ENCODE data around the gene CLRN3. TPM values are rescaled to one million over a fixed set of nuclear protein-coding genes. Genes with fewer than 3 reads are reported as not detected.

The CLRN3 gene
- total and polyA plus RNA-seq, 2 experiments from 2014 or later, result 21.5 to 52.8 TPM

DNA sequence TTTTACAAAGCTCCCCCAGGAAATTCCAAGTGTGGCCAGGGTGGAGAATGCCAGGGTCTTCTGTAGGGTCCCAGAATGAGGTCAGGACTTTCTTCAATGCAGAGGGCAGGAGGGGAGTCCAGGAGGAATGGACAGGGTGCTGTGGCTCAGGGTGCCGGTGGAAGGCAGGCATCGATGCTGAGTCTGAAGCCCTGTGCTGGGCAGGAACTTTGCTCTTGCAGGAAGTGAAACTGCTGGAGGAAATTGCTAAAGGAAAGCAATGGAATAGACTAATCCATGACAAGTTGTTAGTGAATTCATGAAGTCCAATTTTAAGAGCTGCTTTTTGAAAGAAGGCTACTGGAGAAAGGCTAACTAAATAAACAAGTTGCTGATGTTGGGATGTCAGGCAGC, 29.0 kb upstream of the CLRN3 start:
- no peaks in the 10 kb centered on the region for H3K27me3 ChIP-seq
- H2AFZ ChIP-seq, result no peak overlapping the region
- TF ChIP-seq, protein P1, sequence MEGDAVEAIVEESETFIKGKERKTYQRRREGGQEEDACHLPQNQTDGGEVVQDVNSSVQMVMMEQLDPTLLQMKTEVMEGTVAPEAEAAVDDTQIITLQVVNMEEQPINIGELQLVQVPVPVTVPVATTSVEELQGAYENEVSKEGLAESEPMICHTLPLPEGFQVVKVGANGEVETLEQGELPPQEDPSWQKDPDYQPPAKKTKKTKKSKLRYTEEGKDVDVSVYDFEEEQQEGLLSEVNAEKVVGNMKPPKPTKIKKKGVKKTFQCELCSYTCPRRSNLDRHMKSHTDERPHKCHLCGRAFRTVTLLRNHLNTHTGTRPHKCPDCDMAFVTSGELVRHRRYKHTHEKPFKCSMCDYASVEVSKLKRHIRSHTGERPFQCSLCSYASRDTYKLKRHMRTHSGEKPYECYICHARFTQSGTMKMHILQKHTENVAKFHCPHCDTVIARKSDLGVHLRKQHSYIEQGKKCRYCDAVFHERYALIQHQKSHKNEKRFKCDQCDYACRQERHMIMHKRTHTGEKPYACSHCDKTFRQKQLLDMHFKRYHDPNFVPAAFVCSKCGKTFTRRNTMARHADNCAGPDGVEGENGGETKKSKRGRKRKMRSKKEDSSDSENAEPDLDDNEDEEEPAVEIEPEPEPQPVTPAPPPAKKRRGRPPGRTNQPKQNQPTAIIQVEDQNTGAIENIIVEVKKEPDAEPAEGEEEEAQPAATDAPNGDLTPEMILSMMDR (IDR thresholded peaks at IDR 0.05; ENCODE audit: poor library complexity), result no peak
- TF ChIP-seq EZH2phosphoT487 (IDR thresholded peaks at IDR 0.05; ENCODE audit: low read depth, severe bottlenecking, unreplicated experiment) (no peak), EZH2 (IDR thresholded peaks at IDR 0.05; ENCODE audit: borderline replicate concordance) (no peak)
- H3K9me3 ChIP-seq (ENCODE audit: low read depth), result no peaks in the 10 kb centered on the region
- H3K4me2 ChIP-seq, result no peak overlapping the region
- no peaks in the 10 kb centered on the region for H4K20me1 ChIP-seq (ENCODE audit: insufficient read depth, poor library complexity, severe bottlenecking)
- H3K4me1 ChIP-seq (ENCODE audit: insufficient read depth), result peaks cover 9% of the 10 kb centered on the region
- peak overlapping the region; percentile 84 for H3K27ac ChIP-seq
- no peaks in the 10 kb centered on the region for H3K79me2 ChIP-seq
- H3K4me3 ChIP-seq, result no peak overlapping the region
- no peaks in the 10 kb centered on the region for H3K36me3 ChIP-seq (replicated peaks; ENCODE audit: insufficient read depth, low read depth)
- 96% methylated on average over 2 of the region's 2 CpGs for WGBS (ENCODE audit: low lambda C conversion rate, missing lambda C conversion rate)
- no peaks in the 10 kb centered on the region for H3K9me2 ChIP-seq (replicated peaks; ENCODE audit: insufficient read depth)
- DNase-seq (ENCODE audit: low spot score), result no peak

DNA sequence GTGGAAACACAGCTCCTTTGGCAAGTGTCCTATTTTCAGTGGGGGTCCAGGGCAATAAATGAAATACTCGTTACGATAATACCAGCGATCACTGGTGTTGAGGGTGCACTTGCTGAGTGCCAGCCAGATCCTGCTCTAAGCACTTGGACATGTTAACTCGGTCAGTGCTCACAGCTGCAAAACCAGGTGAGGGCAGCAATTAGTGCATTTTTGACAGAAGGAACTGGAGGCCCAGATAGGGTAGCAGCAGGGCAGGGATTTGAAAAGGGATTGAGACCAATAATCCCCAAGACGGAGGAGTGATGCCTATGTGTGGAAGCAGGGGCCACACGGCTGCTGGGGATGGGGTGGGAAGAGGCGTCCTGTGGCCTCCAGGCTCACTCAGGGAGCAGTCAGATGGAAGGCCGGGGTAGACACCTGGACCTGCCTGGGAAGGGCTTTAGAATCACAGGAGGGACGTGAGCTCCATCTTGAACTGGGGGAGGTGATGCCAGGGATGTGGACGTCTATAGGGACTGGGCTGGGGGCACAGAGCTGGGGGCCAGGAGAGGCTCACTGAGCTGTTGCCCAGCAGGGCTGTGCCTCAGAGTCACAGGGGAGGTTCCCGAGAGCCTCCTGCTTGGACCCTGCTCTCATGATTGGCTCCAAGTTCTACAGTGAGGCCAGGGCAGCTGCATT, 28.5 kb upstream of the CLRN3 start:
- DNase-seq (ENCODE audit: low spot score), result no peak
- Histone ChIP-seq H3K36me3 (replicated peaks; ENCODE audit: insufficient read depth, low read depth) (no peaks in the 10 kb centered on the region), H3K27ac (no peak overlapping the region), H3K9me2 (replicated peaks; ENCODE audit: insufficient read depth) (no peaks in the 10 kb centered on the region), H3K4me1 (ENCODE audit: insufficient read depth) (peaks cover 9% of the 10 kb centered on the region), H3K4me2 (no peak overlapping the region), H2AFZ (no peak overlapping the region), H3K9me3 (ENCODE audit: low read depth) (no peaks in the 10 kb centered on the region), H3K27me3 (no peaks in the 10 kb centered on the region), H3K4me3 (no peak overlapping the region), H4K20me1 (ENCODE audit: insufficient read depth, poor library complexity, severe bottlenecking) (no peaks in the 10 kb centered on the region), H3K79me2 (no peaks in the 10 kb centered on the region)
- TF ChIP-seq, protein P1 (IDR thresholded peaks at IDR 0.05; ENCODE audit: poor library complexity), result no peak
- TF ChIP-seq EZH2 (IDR thresholded peaks at IDR 0.05; ENCODE audit: borderline replicate concordance) (no peak), EZH2phosphoT487 (IDR thresholded peaks at IDR 0.05; ENCODE audit: low read depth, severe bottlenecking, unreplicated experiment) (no peak)
- 96% methylated on average over 10 of the region's 11 CpGs for WGBS (ENCODE audit: low lambda C conversion rate, missing lambda C conversion rate)

DNA sequence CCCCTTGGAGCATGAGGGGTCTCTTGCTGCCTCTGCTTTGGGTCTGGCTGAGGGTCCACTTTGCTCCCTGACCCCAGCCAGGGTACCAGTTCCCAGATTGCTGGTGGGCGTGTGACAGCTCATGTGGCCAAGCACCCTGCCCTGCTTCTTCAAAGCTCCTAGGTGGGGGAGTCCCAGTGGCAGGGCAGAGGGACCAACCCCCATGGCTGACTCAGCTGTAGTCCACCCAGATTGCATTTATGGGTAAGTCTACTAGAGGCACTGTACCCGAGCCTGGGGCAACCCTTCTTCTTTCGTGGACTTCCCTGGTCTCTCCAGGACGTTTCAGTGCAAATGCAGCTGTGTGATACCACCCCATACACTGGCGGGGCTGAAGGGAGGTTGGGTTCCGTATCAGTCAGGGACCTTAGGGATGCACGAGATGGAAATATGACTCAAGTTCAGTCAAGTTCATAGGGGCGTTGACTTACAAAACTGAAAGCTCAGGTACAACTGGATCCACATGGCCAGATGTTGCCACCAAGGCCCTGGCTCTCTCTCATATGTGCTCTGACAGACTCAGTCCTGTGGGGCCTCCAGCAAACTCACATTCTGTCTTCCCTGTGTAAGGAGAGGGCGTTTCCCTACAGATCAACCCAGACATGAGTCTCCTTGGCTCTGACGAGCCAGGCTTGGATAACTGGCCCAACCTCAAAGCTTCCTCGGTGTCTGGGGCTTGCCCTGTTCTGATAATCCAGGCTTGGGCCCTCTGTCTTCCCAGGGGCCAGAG, 27.7 kb upstream of the CLRN3 start:
- no peaks in the 10 kb centered on the region for H3K9me3 ChIP-seq (ENCODE audit: low read depth)
- H3K27me3 ChIP-seq, result no peaks in the 10 kb centered on the region
- no peaks in the 10 kb centered on the region for H3K79me2 ChIP-seq
- H3K36me3 ChIP-seq (replicated peaks; ENCODE audit: insufficient read depth, low read depth), result no peaks in the 10 kb centered on the region
- no peak overlapping the region for H3K4me3 ChIP-seq
- H3K4me2 ChIP-seq, result no peak overlapping the region
- H4K20me1 ChIP-seq (ENCODE audit: insufficient read depth, poor library complexity, severe bottlenecking), result no peaks in the 10 kb centered on the region
- no peak overlapping the region for H2AFZ ChIP-seq
- no peaks in the 10 kb centered on the region for H3K9me2 ChIP-seq (replicated peaks; ENCODE audit: insufficient read depth)
- H3K4me1 ChIP-seq (ENCODE audit: insufficient read depth), result peaks cover 9% of the 10 kb centered on the region
- TF ChIP-seq EZH2phosphoT487 (IDR thresholded peaks at IDR 0.05; ENCODE audit: low read depth, severe bottlenecking, unreplicated experiment), result no peak
- no peak overlapping the region for H3K27ac ChIP-seq
- no peak for DNase-seq (ENCODE audit: low spot score)
- 86% methylated on average over 11 of the region's 11 CpGs for WGBS (ENCODE audit: low lambda C conversion rate, missing lambda C conversion rate)
